Activated T-cell treated with anti-CD3 and anti-CD28 coated beads for 1 hour (primary cell): ENCODE measurements around the gene EED.
"Not testable (repeated sequence)": the region's sequence is repeated elsewhere in the genome, so short reads cannot be mapped to it uniquely, and the experiment has no call there.

Experiments
- DNase-seq: peaks from one replicate; pipeline ENCODE4 v3.0.0-alpha.2; 2020; ENCODE audit warnings: low read depth

EED gene

DNA sequence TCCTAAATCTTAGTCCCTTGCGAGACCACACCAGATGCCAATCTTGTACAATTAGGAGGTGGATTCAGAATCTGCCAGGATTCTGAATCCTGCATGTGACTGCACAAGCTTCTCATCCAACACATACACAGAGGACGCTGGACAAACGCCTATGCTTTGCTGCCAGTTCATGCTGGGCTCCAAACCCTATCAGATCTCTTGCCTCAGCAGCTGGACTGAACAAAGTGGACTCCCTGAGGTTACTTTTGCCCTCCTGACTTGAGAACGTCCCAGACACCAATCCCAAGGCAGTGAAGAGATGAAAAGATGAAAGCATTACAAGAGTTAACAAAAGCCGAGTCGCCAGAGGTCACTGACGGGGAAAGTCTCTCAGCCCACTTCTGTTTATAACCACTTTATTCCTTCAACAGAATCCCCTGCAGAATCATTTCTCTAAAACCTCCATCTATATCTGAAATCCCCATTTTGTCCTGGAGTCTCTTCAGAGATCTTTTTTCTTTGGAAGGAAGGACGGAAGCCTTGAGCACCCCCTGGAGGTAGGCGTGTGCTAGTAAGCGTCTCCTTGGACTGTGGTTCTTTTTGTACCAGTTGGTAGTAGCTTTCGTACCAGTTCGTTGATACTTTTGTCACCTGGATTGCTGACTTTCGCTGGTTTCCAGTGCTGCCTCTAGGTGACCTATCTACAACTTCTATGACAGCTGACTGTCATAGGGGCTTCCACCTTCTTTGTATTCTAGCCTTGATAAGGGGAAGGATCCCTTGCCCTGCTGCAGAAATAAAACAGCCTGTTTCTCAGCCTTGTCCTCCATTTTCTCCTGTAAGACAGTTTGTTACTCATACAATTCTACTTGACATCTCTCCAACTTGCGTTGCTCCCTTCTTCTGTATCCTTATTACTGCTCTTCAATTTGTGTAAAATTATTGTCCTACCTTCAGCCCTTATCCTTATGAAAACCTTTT, 26.1 kb upstream of the EED start:
- peak; percentile 53 for DNase-seq

DNA sequence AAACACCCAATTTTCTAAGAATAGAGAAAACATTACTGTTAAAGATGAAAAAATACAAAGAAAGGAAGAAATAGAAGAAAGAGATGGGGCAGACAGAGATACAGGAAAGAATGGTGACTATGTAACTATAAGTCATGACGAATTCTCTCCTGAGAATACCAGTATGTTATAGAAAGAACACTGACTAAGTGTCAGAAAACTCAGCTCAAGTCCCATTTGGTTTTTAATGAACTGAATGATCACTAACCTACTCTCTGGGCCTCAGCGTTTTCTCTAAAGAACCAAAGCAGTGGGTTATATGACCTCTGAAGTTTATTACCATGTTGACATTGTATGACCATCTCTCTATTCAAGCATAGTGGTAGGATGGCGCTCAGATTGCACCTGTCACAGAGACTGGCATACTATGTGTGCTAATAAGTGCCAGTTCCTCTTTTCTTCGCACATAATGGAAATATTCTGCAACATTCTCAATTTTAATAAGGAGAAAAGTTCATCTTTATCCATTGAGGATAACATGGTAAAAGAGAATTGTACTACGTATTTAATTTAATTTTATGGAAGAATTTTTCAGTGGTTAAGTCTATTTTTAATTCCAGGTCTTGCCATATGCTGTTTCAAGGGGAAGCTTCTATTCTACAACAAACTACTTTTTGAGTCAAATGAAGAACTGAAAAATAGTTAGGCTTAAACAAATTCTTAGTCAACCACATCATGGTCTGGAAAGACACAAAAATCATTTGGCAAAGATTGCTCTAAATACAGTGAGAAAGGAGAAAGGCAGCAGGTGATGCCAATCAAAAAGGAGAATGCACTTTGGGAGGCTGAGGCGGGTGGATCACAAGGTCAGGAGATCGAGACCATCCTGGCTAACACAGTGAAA, 25.0 kb upstream of the EED start:
- DNase-seq = no peak

DNA sequence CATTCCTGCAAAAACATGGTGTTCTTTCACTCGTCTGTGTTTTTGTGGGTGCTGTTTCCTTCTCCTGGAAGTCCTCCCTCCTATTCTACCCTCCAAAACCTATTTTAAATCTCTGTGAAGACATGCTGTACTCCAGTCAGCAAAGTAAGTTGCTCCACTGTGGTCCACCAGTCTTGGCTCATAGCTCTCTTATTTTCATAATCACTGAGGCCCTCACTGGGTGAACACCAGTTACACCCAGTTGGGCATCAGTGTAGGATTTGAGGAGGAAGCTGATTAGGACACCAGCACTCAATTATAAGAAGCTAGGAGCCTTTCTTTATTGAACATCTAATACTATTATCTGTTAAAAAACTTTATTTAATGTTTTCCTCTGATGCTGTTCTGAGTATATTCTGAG, 23.9 kb upstream of the EED start:
- DNase-seq = no peak

DNA sequence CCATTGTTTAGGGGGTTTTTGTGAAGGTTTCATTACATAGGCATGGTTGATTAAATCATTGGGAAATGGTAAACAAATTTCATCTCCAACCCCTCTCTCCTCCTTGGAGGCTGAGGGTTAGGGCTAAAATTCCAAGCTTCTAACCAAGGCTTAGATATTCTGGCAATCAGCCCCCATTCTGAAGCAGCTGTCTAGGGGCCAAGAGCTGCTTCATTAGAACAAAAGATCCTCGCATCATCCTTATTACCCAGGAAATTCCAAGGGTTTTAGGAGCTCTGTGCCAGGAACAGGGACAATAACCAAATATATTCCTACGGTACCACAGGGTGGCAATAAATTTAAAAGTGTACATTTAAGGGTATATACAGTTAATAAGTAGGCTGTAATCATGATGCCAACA, 22.5 kb upstream of the EED start:
- no peak for DNase-seq

DNA sequence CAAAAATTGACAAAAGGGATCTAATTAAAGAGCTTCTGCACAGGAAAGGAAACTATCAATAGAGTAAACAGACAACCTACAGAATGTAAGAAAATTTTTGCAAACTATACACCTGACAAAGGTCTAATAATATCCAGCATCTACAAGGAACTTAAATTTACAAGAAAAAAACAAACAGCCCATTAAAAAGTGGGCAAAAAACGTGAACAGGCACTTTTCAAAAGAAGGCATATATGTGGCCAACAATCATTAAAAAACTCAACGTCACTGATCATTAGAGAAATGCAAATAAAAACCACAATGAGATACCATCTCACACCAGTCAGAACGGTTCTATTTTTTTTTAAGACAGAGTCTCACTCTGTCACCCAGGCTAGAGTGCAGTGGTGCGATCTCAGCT, 20.0 kb upstream of the EED start:
- DNase-seq = not testable (repeated sequence)

DNA sequence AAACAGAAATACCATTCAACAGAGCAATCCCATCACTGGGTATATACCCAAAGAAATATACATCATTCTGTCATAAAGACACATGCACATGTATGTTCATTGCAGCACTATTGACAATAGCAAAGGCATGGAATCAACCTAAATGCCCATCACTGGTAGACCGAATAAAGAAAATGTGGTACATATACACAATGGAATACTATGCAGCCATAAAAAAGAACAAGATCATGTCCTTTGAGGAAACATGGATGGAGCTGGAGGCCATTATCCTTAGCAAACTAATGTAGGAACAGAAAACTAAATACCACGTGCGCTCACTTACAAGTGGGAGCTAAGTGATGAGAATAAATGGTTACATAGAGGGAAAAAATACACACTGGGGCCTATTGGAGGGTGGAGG, 19.2 kb upstream of the EED start:
- DNase-seq = not testable (repeated sequence)

DNA sequence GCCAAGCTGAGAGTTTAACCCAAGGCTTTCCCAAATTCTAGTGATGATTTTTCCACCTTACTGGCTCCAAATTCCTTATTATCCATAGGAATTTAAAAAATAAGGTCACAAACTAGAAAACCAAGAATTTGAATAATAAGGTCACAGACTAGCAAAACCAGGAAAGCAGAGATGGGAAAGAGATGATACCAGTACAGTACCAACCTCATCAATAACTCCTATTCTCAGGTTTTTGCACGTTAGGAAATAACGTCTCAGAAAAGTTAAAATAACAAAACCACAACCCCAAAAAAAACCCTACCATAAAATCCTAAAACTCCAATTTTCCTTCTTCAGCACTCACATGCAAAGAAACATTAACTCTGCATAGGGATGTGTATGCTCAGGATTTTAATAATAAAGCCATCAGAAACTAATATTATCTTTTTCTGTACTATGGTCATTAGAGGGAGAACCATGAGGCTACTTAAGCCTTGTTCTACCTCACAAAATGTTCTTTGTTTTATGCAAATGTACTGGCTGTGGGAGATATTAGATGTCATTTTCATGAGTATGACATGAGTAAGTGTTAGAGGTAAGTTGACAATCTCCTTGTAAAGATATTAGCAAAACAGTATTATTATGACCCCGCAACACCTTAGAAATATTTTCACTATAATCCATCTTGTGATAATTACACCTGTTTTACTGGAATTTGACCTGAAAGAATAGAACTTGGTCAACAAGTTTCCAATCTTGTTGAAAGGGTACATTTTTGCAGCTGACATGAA, 16.1 kb upstream of the EED start:
- DNase-seq = no peak

DNA sequence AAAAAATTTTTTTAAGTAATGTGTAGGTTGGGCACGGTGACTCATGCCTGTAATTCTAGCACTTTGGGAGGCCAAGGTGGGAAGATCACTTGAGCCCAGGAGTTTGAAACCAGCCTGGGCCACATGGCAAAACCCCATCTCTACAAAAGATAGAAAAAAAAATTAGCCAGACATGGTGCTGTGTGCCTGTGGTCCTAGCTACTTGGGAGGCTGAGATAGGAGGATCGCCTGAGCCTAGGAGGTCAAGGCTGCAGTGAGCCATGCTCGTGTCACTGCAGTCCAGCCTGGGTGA, 15.6 kb upstream of the EED start:
- not testable (repeated sequence) for DNase-seq

DNA sequence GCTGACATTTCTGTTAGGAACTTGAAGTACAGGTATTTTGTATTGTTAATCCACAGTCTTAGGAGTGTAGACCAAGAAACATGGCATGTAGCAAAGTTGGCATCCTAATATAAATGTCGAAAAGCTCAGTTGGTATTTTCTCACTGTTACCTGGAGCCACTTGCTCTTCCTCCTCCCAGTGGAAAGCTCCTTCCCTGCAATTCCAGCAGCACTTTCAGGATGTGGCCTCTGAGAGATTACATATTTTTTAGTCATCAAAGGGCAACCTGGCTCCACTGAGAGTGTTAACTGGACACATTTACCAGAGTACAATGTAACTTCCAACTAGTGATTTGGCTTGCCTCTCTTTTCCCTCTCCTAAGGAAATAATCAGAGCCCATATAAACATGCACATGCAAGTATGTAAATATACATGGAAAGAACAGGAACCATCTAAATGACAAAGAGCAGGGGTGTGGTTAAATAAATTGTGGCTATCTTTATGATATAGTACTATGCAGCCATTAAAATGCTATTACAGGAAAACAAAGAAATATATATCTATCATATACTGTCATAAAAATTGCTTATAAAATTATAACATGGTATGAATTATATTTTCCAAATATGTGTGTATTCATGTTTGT, 14.3 kb upstream of the EED start:
- DNase-seq = no peak

DNA sequence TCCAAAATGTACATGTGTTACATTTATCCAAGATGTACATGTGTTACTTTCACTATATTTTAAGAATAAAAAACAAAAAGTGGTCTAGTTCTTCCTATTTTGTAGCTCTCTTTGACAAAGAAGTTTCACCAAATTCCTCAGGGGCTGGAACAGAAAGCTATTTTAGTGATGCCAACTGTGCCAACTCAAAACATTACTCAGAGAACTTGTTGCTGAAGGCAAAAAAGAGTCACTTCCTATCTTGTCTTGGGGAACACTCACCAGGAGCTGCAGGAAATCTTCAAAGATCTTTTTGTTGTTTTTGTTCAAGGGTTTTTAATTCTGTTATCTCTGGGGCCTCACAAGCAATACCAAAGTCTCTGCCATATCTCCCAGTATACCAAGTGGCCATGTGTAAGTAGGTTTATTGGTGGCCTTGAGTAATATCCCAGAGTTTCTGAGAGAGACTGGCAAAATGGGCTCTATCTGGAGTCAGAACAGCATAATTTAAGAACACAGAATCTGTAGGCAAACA, 13.6 kb upstream of the EED start:
- DNase-seq = no peak

DNA sequence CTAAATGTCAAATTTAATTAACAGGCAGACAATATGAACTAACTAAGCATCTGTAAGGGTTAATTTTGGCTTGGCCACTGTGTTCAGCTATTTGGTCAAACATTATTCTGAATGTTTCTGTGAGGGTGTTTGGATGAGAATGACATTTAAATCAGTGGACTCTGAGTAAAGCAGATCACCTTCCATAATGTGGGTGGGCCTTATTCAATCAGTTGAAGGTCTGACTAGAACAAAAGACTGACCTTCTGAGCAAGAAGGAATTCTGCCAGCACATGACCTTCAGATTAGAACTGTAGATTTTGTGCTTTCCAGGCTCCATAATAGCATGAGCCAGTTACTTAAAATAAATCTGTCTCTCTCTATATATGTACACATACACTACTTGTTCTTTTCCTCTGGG, 12.0 kb upstream of the EED start:
- DNase-seq = no peak

DNA sequence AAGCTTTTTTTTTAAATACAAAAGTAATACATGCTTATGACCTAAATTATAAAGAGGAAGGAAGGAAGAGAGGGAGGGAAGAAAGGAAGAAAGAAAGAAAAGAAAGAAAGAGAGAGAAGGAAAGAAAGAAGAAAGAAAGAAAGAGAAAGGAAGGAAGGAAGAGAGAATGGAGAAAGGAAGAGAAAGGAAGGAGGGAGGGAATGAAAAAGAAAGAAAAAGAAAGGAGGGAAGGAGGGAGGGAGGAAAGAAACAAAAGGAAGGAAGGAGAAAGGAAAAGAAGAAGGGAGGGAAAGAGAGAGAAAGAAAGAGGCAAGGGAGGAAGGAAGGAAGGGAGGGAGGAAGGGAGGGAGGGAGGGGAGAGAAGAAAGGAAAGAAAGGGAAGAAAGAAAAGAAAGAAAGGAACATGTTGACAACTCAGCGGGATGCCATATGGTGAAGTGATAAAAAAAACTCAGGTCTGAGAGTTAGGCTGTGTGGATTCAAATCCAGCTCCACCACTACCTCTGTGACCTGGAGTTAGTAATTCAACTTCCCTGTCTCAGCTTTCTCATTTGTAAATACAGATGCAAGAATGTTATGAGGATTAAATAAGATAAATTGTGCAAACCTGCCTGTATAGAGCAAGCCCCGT, 9.6 kb upstream of the EED start:
- no peak for DNase-seq

DNA sequence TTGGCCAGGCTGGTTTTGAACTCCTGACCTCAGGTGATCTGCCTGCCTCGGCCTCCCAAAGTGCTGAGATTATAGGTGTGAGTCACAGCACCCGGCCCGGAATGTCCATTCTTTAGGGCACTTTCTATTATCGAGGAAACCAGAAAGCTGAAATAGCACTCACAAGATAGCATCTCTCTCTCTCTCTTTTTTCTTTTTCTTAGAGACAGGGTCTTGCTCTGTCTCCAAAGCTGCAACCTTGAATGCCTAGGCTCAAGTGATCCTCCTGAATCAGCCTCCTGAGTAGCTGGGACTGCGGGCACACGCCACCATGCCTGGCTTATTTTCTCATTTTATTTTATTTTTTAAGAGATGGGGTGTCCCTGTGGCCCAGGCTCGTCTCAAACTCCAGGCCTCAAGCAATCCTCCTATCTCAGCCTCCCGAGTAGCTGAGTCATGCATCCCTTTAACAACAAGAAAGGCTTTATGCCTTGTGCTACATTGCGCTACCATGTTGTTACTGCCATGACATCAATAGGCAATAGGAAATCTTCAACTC, 7.2 kb upstream of the EED start:
- no peak for DNase-seq

DNA sequence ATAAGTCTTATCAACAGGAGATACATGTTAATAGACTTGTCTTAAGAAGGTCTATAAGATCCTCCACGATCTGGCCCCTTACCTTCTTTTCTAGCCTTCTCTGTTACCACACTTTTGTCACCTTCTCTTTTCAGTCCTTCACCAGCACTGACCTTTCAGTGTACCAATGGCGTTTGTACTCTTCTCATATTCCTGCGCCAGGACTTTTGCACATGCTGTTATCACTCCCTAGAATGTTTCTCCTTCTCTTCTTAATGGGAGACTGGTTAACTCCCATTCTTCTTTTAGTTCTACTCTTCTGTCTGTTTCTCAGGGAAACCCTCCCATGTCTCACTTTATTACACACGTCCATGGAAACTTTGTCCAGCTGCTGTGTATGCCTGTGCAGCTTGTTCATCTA, 4.4 kb upstream of the EED start:
- no peak for DNase-seq

DNA sequence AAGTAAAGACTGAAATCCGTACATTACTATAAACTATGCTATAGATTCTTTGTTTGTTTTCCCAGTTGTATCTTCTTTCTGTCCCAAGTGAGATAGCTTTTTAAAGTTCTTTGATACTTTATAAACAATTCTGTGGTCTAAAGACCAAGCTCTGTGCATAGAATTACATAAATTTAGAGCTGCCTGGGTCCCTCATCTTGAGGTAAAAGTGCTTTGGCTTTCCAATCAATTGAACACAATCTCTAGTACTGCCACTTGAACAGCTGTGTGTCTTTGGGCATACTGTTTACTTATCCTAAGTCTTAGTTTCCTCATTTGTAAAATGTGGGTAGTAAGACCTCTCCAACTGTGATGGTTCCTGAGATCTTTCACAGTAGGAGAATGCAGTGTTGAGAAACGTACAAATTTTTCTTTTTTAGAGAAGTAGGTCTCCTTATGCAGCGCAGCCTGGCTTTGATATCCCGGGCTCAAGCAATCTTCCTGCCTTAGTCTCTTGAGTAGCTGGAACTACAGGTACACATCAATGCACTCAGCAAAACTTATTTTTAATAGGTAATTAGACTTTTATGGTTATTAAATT, 2.5 kb upstream of the EED start:
- no peak for DNase-seq

DNA sequence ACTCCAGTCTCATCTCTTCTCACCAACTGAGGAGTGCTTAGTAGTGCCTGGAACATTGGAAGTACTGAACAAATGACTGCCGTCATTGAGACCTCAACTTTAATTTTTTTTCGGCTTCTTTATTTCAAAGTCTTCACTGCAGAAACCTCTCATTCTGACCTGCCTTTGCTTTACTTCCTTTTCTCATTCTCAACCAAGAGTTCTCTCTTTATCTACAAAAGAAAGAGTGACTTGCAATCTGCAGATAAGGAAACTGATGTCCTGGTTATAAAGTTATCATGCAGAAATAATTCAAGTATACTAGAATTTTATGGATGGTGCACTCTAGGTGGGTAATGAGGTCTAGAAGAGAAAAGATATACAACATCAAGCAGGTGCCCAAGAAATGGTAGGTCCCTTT, 1.2 kb upstream of the EED start:
- DNase-seq = no peak

DNA sequence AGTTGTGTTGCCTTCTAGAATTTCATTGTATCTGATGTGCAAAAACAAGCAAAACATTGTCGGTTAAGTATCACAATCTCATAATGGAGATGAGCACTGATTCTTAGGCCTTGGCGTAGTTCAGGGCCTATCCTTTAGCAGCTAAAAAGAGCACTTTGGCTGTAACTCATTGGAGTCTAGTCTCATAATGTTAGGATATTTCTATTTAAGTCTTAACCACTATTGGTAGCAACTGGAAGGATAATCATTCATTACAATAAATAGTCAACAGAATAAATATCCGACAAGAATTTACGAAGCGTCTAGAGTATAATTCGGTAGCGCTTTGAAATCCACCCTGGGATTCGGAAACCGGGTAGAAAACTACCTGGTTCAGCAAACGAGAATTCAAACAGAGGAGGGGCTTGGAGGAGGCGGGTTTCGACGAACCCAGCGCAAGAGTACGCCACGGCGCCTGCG, 461 bp upstream of the EED start:
- peak; percentile 83 for DNase-seq

DNA sequence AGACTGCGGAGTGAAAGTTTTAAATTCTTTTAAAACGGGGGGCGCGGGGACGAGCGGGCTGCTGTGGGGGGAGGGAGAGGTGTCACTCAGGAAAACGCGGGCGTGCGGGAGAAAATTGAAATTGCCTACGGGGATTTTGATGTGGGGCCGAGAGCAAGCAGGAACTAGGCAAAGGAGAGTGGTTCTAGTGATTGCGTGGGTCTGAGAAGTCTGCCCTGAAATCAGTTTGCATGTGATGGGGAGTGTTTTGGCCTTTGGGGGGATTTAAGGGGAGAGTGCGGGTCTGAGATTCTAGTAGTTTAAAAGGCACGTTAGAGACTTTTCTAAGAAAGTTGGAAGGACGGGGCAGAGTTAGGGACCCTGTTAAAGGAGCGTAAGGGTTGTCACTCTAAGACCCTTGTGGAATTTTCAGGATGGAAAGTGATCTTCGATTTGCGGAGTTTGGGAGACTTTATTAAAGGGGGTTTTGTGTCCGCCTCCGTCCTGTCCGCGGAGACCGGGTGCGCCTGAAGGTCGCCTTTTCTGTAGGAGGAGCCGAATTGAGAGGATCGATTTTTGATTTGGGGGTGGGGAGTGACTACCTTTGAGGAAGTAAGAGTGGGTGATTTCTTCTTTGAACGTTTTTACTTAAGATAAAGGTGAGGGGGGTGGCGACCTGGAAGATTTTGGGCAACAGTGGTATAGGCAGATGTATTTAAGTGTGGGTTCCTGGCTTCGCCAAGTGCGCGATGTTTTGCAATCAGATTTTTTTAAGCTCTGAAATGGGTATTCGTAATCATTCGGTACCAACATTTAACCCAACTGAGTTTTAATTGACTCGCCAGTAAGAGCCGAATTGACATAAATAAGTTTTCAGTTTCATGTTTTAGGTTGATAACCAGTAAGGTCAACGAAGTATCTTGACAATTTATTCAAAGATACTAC, 1.1 kb downstream of the EED start:
- no peak for DNase-seq

DNA sequence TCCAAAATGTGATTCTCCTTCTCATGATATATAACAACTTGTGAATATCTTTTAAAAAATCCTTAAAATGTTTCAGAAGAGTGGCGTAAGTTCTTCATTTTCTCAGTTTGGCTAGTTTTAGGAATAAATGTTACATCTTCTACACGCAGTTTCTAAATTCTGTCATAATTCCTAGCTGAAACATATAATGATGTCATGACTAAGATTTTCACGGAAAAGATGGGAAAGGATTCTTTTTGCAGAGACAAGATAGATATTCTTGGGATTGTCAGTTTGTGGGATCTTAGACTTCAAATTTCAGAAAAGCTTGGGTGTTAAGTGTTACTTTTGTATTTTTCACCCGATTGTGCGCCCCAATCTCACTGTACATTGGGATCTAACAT, 1.7 kb downstream of the EED start:
- DNase-seq = no peak

DNA sequence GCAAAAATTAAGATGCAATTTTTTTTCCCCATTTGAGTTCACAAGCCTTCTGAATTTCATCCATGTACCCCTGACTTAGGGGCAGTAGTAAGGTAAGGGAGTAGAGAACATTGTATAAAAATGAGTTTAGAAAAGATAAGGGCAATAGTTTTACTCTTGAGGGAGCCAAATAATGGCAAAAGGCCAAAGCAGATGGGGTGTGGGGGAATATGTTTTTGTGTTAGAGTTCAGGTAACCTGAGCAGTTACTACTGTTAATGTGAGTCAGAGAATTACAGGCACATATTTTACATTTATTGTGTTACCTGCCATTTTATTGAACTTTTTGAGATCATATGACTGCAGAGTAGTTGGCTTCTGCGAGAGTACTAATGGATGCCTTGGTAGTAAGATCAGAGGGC, 3.1 kb downstream of the EED start:
- no peak for DNase-seq
